C1 segment of cervical spinal cord (tissue), 14 donors: ENCODE results near the gene MROH2A.

Experiments
- DNase-seq, 14 donors: peaks; one replicate each; lab custom pipeline; 2025; lab: John Stamatoyannopoulos, UW

The MROH2A gene

DNA sequence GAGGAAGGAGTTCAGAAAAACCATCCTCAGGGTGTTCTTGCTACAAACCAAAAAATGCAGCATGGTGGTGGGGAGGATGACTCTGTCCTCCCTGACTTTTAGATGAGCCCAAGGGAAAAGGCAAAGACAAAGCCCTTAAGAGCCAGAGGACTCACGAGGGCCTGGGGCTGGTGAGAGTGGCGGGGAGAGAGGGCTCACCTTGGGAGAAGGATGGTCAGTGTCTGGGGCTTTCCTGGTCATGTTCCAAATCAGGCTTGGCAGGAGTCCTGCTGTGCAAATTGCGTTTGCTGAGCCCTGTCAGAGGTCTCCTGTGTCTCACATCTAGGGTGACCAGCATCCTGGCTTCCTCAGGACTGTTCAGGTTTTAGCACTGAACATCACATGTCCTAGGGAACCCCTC lies 13.4 kb upstream of the MROH2A start:
- DNase-seq: no peak

DNA sequence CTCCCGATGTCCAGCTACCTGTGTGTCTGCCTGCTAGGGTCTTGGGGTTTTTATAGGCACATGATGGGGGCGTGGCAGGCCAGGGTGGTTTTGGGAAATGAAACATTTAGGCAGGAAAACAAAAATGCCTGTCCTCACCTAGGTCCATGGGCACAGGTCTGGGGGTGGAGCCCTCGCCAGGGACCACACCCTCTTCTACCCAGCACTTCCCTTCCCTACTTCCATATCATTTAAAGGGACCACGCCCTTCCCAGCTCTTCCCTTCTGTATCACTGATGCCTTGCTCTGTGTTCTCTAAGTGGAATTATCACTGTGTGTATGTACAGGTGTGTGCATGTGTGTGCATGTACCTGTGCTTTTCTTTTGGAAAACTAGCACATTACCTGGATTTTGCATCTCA lies 11.7 kb upstream of the MROH2A start:
- DNase-seq: no peak

DNA sequence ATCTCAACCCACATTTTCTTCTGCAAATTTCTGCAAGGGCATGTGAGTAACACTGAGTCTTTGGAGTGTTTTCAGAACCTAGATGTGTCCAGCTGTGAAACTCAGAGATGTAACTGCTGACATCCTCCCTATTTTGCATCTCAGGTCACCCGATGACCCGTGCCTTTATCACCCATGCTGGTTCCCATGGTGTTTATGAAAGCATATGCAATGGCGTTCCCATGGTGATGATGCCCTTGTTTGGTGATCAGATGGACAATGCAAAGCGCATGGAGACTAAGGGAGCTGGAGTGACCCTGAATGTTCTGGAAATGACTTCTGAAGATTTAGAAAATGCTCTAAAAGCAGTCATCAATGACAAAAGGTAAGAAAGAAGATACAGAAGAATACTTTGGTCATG lies 10.1 kb upstream of the MROH2A start:
- no peak for DNase-seq

DNA sequence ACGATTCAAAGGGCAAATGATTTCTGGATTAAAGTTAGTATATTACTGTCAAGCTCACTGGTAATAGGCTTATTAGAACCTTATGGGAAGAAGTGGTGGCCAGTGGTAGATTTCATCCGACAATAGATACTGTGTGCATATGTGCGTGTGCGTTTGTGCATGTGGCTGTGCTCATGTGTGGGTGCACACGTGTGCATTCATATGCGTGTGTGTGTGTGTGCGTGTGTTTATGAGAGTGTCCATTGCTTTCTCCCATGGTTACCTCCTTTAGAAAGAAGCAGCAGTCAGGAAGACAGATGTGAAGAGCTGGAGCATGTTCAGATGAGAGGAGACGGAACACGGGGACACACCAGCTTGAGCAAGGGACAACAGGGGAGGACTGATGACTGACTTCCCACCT lies 8.9 kb upstream of the MROH2A start:
- no peak for DNase-seq

DNA sequence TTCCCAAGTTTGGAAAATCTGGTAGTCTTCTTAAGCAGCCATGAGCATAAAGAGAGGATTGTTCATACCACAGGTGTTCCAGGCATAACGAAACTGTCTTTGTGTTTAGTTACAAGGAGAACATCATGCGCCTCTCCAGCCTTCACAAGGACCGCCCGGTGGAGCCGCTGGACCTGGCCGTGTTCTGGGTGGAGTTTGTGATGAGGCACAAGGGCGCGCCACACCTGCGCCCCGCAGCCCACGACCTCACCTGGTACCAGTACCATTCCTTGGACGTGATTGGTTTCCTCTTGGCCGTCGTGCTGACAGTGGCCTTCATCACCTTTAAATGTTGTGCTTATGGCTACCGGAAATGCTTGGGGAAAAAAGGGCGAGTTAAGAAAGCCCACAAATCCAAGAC lies 6.0 kb upstream of the MROH2A start:
- no peak for DNase-seq

DNA sequence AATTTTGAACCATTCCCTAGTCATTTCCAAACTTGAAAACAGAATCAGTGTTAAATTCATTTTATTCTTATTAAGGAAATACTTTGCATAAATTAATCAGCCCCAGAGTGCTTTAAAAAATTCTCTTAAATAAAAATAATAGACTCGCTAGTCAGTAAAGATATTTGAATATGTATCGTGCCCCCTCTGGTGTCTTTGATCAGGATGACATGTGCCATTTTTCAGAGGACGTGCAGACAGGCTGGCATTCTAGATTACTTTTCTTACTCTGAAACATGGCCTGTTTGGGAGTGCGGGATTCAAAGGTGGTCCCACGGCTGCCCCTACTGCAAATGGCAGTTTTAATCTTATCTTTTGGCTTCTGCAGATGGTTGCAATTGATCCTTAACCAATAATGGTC lies 5.5 kb upstream of the MROH2A start:
- no peak for DNase-seq

DNA sequence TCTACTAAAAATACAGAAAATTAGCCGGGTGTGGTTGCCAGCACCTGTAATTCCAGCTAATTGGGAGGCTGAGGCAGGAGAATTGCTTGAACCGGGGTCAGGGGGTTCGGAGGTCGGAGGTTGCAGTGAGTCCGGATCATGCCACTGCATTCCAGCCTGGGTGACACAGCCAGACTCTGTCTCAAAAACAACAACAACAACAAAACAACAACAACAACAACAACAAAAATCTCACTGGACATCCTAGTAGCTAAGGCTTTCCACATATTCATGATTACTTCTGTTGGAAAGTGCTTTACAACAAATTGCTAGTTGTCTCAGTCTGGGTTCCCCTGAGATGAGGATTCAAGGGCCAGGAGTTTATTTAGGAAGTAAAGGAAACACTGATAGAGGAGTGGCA lies 4.3 kb upstream of the MROH2A start:
- DNase-seq: no peak

DNA sequence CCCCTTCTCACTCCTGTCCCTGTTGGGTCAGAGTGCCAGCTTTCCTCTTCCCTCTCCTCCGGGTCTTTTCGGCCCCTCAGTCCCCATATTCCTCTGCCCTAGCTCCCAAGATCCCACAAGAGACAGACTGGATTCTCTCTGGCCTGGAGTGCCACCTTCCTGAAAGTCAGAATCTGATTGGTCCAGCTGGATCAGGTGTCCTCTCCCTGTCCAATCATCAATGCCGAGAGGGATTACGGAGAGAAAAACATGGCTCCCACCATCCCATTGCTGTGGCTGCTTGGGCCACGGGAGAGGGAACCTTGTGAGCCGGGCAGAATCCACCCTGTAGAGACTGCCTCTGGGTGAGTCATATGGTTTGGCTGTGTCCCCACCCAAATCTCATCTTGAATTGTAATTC lies 2.7 kb upstream of the MROH2A start:
- DNase-seq: no peak

DNA sequence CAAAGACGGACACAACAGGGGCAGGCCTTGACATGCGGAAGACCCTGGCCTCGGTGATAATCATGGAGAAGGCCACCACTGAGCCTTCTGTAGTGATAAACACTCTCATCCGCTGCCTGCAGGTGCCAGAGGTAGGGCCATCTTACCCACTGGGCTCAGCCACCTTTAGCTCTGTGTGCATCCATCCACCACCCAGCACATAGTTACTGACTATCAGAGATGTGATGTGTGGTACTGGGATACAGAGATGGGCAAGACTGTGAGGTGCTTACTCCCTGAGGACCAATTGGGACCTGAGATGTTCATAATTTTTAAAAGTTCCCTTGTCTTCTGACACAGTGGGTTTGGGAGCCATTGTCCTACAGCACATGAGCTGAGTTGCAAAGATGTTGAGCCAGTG lies 1.6 kb downstream of the MROH2A start:
- no peak for DNase-seq

DNA sequence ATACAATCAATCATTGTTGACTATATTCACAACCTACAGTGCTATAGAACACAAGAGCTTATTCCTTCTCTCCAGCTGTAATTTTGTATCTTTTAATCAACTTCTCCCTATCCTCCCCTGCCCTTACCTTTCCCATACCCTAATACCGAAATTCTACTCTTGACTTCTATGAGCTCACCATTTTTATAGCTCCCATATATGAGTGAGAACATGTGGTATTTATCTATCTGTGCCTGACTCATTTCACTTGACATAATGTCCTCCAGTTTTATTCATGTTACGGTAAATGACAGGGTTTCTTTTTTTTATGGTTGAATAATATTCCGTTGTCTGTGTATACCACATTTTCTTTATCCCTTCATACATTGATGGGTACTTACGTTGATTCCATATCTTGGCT lies 2.6 kb downstream of the MROH2A start:
- DNase-seq: no peak

DNA sequence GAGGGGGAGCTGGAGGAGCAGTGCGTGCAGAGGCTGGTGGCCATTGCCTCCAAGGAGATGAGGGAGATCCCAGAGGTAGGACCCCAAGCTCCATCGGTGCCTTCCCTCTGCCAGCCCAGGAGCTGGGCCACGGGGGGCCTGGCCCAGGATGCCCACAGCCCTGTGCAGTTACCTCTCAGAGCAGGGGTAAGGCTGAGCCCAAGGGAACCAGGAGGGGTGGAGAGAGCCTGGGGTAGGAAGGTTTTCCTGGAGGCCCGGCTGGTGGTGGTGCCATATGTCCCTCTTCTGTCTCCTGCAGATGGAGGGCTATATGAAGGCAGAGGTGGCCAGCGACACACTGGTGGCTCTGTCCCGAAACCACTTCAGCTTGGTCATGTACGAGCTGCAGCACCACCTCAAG lies 11.4 kb downstream of the MROH2A start:
- DNase-seq: no peak

DNA sequence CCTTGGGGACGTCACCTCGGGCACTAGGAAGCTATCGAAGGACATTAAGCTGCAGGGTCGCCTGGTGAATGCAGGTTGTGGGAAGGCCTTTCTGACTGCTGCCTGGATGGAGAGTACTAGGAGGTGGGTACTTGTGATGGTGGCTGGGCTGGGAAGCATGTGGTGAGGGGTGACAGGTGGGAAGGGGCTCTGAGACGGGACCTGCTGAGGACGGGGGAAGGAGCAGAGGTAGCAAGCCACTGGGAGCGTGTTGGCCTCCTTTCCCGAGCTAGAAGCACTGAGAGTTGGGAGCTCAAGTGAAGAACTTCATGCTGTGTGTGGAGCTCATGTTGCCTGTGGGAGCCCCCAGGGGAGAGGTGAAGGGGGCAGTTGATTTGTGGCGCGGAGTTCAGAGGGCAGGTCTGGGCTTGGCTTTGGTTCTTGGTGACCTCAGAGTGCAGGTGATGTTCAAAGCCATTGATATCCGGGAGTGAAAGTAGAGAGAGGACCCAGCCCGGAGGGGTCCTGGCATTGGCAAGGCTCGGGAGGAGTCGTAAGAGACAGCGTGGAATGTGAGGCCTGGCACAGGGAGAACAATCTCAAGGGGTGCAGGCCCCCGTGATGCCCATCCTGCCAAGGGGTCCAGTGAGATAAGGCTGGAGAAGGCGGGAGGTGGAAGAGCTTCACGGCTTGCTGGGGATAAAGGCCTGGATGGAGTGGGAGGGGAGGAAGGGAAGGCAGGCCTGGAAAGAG lies 13.2 kb downstream of the MROH2A start:
- DNase-seq: no peak

DNA sequence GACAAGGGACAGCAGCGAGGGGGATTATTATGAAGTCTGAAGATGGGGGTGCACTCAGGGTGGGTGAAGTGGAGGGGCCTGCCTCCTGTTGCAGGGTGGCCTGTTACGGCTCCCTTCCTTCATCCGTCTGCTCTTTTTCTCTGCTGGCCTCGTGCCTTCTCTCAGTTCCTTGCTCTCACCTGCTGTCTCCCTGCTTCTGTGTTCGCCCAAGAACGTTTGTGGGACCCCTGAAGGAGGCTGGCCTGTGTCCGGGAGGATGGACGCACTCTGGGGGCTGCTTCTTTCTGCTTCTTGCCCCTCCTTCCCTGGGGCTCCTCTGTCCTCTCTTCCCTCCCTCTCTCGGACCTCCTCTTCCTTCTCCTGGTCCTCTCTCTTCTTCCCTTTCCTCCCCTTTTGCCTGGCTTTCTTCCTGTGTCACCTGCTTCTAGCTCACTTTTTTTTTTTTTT lies 13.8 kb downstream of the MROH2A start:
- no peak for DNase-seq

DNA sequence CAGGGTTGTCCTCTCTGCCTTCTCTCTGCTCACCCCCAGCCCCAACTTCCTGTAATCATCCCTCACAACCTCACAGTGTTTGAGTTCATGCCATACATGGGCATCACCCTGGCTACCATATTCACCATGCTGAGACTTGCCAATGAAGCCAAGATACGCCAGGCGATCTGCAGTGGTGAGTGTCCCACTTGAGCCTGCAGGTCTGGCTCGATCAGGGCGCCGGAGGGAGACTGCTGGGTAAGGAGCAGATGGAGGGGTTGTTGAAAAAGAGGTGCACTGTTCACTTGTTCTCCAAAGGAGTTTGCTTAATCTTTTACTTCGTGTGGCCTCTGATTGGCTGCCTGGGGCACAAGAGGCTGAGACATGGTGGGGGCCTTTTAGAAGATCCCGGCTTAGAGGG lies 14.6 kb downstream of the MROH2A start:
- no peak for DNase-seq

DNA sequence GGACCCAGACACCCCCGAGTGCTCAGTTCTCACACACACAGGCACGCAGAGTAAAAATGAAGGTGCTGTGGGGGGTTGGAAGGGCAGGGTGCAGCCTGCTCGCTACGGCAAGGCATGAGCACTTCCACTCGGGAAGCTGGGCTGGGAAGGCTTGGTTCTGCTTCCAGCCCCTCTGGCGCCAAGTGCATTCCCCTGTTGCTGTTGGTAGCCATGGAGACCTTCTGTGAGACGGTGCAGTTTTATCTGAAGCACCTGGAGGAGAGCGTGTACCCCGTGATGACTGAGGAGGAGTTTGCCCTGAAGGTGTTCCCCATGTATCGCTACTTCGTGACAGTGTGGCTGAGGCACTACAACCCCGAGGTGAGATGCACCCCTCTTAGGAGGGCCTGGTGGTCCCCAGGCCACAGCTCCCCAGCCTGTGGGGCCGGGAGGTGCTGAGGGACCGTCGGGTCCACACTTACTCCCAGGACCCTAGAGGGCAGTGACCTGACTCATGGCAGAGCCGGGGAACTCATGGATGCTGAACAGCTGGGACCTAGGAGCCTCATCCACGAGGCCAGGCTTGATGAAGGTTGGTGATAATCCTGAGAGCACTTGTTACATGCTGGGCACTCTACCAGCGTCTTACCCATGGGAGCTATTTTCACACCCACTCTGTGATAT lies 15.5 kb downstream of the MROH2A start:
- no peak for DNase-seq

DNA sequence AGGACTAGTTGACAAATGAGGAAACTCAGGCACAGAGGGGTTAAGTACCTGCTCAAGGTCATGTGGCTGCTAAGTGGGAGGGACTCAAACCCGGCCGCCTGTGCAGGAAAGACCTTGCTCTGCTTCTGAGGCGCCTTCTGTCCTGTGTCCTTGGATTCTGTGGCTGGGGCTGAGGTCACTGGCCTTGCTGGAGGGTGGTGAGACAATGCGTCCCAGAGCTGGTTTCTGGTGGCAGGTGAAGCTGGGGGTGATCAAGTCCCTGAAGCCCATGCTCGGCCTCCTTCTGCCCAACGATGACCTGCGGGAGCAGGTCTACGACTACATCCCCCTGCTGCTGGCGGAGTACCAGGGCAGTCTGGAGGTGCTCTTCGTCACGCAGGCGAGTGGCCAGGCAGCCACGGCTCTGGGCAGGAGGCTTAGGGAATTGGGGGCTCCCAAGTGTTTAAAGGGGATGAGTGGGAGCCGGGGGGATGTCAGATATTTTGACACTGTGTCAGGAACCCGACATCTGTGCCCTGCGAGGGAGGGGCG lies 16.1 kb downstream of the MROH2A start:
- no peak for DNase-seq

DNA sequence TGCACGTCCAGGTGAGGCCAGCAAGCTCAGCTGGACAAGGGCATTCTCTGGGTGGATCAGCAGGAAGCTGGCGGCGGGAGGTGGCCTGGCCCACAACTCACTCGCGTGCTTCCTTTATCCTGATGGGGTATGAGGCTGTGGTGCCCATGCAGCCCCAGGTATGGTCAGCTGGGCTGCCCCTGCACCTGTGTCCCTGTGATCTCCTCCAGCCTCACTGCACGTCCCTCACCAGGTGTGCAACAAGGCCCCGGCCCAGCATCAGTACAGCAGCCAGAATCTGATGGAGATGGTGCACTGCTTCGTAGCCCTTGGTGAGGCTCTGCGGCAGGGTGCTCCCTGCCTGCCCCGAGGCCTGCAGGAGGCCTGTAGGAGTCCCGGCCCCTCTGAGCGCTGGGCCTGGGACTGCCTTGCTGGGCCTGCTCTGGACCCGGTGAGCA lies 17.6 kb downstream of the MROH2A start:
- DNase-seq: no peak

DNA sequence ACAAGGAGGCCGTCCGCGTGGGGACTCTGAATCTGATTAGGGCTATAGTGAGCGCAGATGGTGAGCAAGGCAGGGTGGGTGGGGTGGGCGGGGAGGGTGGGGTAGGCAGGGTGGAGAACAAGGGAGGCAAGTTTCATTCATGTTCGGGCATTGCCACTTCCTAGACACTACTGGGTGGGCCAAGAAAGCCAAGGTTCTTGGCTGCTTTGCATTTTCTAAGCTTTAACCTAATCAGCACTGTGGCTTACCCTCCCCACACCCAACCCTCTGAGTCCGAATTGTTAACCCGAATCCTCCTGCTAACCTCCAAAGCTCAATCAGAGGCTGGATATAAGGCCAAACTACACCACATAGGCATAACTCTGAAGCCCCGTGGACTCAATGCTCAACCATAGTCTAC lies 18.1 kb downstream of the MROH2A start:
- no peak for DNase-seq

DNA sequence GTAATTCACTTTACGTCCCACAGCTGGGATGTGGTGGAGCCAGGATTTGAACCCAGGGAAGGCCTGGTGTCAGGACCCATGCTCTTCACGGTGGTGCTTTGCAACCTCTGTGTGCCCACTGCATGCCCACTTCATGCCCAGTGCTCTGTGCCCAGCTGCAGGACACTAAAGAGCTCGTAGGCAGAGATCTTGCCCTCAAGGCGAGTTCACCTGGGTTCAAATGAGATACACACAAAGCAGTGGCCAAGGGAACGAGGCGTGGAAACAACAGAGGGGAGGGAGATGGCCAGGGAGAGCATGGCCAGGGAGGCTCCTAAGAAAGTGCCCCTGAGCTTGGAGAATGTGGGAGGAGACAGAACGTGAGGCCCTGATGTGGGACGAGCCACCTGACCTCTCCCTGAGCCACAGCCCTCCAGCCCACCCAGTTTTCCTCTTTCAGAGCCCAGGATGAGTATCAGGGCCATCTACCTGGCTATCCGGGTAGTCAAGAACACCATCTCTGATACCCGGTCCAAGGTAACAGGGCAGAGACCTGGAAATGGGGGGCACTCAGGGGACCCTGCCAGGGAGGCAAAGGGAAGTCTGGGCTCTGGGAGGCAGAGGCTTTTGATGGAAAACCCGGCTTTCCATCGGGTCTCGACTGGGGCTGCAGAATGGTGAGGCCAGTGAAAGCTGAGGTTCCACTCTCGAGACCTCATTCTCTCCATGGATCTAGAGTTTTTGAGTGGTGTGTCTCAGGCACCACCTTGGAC lies 20.4 kb downstream of the MROH2A start:
- DNase-seq: no peak

DNA sequence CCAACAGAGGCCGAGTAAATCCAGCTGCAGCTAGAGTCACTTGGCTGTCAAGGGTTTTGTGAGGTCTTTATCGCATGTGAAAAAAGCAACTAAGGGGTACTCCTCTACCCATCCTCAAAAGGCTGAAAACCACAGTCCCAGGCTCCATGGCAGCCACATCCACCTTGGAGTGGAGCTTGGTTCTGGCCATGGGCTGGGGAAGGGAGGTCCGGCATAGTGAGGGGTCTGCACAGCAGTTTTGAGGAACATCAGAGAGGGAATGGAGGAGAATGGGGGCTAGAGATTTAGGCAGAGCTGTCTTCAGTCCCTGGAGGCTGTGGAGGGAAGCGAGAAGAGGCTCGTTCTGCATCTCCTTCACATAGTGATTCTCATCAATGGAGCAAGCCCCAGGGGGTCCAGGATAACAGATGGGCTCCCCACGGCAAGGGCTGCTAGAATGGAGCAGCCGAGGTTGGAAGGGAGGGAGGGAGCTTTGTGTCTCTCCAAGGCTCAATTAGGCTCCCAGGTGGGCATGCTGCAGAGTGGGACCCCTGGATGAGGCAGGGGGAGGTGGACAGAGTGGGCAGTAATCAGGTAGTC lies 21.0 kb downstream of the MROH2A start:
- no peak for DNase-seq

DNA sequence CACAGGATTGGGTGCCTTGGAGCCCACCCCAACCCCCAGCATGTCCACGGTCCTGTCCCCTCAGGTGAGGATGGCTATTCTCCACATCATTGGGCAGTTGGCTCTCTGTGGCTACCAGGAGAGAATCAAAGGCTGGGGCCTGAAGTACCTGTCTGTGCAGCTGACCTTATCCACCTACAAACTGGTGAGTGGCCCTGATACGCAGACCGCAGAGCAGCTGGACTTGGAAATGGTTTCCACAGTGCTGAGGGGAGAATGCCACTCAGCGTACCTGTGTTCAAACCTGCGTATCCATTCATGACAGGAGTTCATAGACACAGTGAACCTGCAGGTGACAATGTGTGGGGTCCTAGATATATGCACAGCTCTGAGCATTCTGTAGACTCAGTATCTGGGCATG lies 21.6 kb downstream of the MROH2A start:
- no peak for DNase-seq

DNA sequence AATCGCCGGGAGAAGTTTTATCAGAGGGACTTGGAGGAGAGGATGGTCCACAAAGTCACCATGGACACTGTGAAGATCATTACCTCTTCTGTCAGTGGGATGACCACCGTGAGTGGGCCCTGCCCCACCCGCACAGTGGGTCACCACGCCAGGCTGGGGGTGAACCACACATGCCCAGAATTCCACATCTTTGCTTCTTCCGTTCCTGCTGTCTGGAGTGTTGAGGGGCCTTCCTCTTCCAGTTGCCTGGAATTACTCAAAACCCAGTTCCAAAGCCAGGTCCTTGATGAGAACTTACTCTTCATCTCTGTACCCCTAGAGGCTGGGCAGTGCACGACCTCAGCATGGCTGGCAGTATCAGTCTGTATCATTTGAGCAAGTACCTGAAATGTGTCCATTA lies 22.1 kb downstream of the MROH2A start:
- no peak for DNase-seq
